DOHH2 (cell line): ENCODE data around the gene RNF167.

Experiments used
- H3F3A ChIP-seq: fragments of 200-600 bp; sonication (generic), shearing (Covaris generic); 2 replicates; pipeline ENCODE4 v1.6.0; 2016; ENCODE audit warnings: antibody characterized with exemption, mild to moderate bottlenecking; ENCODE audit not compliant: control insufficient read depth, insufficient read depth
- H3K27ac ChIP-seq: fragments of 200-600 bp; sonication (generic); 2 replicates; pipeline ENCODE4 v1.5.1; 2014; ENCODE audit warnings: low read depth, mild to moderate bottlenecking, low read length, moderate library complexity
- H3K27me3 ChIP-seq: fragments of 200-600 bp; sonication (generic); 2 replicates; pipeline ENCODE4 v1.6.1; 2014; ENCODE audit warnings: mild to moderate bottlenecking, low read length, mixed read lengths; ENCODE audit not compliant: control insufficient read depth
- H3K36me3 ChIP-seq: fragments of 200-600 bp; sonication (generic); 2 replicates; pipeline ENCODE4 v1.6.1; 2014; ENCODE audit warnings: mild to moderate bottlenecking, low read length, moderate library complexity, mixed read lengths; ENCODE audit not compliant: control insufficient read depth
- H3K4me1 ChIP-seq: fragments of 200-600 bp; sonication (generic); 2 replicates; pipeline ENCODE4 v1.6.1; 2014; ENCODE audit warnings: mild to moderate bottlenecking, low read length, mixed read lengths; ENCODE audit not compliant: control insufficient read depth
- H3K4me2 ChIP-seq: fragments of 200-600 bp; sonication (generic); 2 replicates; pipeline ENCODE4 v1.6.0; 2014; ENCODE audit warnings: mild to moderate bottlenecking, low read length, moderate library complexity
- H3K4me3 ChIP-seq: fragments of 200-600 bp; sonication (generic); 2 replicates; pipeline ENCODE4 v1.5.1; 2014; ENCODE audit warnings: mild to moderate bottlenecking, low read length, mixed read lengths
- H3K79me2 ChIP-seq: fragments of 200-600 bp; sonication (generic); 2 replicates; pipeline ENCODE4 v1.6.1; 2014; ENCODE audit warnings: mild to moderate bottlenecking, low read length, mixed read lengths; ENCODE audit not compliant: control insufficient read depth
- H3K9me2 ChIP-seq: fragments of 200-600 bp; sonication (generic); replicated peaks from 2 replicates; pipeline ENCODE4 v1.6.1; 2014; ENCODE audit warnings: mild to moderate bottlenecking, low read length, mixed read lengths; ENCODE audit not compliant: control insufficient read depth
- H3K9me3 ChIP-seq: fragments of 200-600 bp; sonication (generic); 2 replicates; pipeline ENCODE4 v1.6.1; 2014; ENCODE audit warnings: antibody characterized with exemption, low read length, mixed read lengths; ENCODE audit not compliant: control insufficient read depth, insufficient read depth
- H4K20me1 ChIP-seq: fragments of 200-600 bp; sonication (generic); 2 replicates; pipeline ENCODE4 v1.6.0; 2014; ENCODE audit warnings: low read depth, mild to moderate bottlenecking, antibody characterized with exemption, low read length, moderate library complexity; ENCODE audit not compliant: control insufficient read depth, insufficient read depth
- CTCF ChIP-seq: fragments of 200-600 bp; sonication (generic); IDR thresholded peaks from one replicate; pipeline ENCODE4 v1.5.1; 2014; ENCODE audit warnings: antibody characterized with exemption, mild to moderate bottlenecking, low read depth, low read length; ENCODE audit not compliant: poor library complexity, severe bottlenecking
- EZH2phosphoT487 ChIP-seq: fragments of 200-600 bp; sonication (generic); IDR thresholded peaks from 2 replicates; pipeline ENCODE4 v1.6.1; 2017; ENCODE audit warnings: borderline replicate concordance, mild to moderate bottlenecking, antibody characterized with exemption, low read length, moderate library complexity, mixed read lengths

Gene RNF167

GRCh38 chr17:4974115-4974670 lies 34.1 kb downstream of the RNF167 start:
- Histone ChIP-seq H3K79me2 (no peaks in the 10 kb centered on the region; the same call in 1 of the 2 replicates), H3K27me3 (no peaks in the 10 kb centered on the region), H3K4me2 (no peak overlapping the region), H3K36me3 (peaks cover 70% of the 10 kb centered on the region), H3F3A (no peaks in the 10 kb centered on the region; the same call in 1 of the 2 replicates), H3K4me1 (peaks cover 4% of the 10 kb centered on the region), H3K9me3 (no peaks in the 10 kb centered on the region), H3K4me3 (no peak overlapping the region), H4K20me1 (no peaks in the 10 kb centered on the region), H3K9me2 (no peaks in the 10 kb centered on the region), H3K27ac (no peak overlapping the region)
- TF ChIP-seq EZH2phosphoT487 (no peak), CTCF (no peak)

DNA sequence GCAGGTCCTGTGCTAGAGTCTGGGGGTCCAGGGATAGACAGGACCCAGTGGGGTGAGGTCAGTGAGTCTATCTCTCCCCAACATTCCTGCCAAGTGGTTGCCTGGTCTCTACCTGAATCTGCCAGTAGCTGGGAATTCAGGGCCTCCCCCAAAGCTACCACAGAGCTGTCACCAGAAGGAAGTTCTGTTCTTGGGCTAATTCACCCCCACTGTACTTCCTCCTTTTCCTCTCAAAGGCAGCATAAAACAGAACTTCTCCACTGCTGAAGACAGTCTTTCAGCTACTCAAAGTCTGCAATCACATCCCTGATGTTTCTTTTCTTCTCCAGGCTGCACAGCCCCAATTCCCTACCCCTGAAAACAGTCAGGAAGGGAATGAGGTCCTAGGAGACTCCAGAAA lies 38.7 kb downstream of the RNF167 start:
- Histone ChIP-seq H4K20me1 (no peaks in the 10 kb centered on the region), H3K4me3 (no peak overlapping the region), H3K27me3 (no peaks in the 10 kb centered on the region), H3K27ac (no peak overlapping the region), H3K4me1 (peaks cover 29% of the 10 kb centered on the region), H3K9me2 (no peaks in the 10 kb centered on the region), H3K9me3 (no peaks in the 10 kb centered on the region), H3K36me3 (peaks cover 69% of the 10 kb centered on the region), H3F3A (peaks cover 4% of the 10 kb centered on the region; the same call in 1 of the 2 replicates), H3K4me2 (no peak overlapping the region), H3K79me2 (no peaks in the 10 kb centered on the region)
- no peak for TF ChIP-seq CTCF
- TF ChIP-seq EZH2phosphoT487 = no peak

DNA sequence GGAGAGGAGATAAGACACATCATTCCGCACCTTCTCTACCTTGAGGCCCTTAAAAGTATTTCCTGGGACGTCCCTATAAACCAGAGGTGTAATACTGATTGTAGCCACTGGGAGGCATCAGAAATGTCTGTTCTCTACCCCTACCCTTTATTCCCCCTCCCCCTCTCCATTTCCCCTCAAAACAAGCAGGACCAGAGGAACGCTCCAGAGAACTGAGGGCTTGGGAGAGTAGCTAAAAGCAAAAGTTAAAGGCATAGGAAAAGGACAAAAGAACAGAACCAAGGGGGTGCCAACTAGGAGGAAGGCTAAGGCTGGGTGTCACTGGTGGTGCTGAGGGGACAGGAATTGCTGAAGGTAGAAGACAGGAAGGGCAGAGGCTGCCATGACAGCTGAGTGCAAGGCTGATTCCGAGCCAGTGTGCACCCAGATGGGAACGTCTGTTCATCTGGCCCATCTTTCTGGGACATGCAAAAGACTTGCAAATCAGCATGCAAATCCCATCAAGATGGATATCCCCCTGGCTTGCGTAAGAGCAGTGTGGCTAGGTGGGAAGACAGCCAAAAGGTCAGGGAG lies 40.7 kb downstream of the RNF167 start:
- TF ChIP-seq EZH2phosphoT487 (no peak), CTCF (peak; percentile 74)
- Histone ChIP-seq H3K4me2 (peak overlapping the region; percentile 54), H3K4me3 (0 out of 2 replicates have a peak overlapping the region, but pooled peaks have one; percentile 8), H3F3A (peaks cover 4% of the 10 kb centered on the region; the same call in 1 of the 2 replicates), H3K36me3 (peaks cover 60% of the 10 kb centered on the region), H3K4me1 (peaks cover 29% of the 10 kb centered on the region), H4K20me1 (no peaks in the 10 kb centered on the region), H3K9me2 (no peaks in the 10 kb centered on the region), H3K9me3 (no peaks in the 10 kb centered on the region), H3K27ac (peak overlapping the region; percentile 2; the same call in 1 of the 2 replicates), H3K79me2 (no peaks in the 10 kb centered on the region; the same call in 1 of the 2 replicates), H3K27me3 (no peaks in the 10 kb centered on the region)
